ENCODE measurements around the gene NR1H2. TPM values are rescaled to one million over a fixed set of nuclear protein-coding genes. Genes with fewer than 3 reads are reported as not detected.

Gene NR1H2
- total RNA-seq, 2 experiments from 2014 or later: 73.9 to 75.6 TPM

- ChIA-PET POLR2A (no interaction called here), CTCF (interaction anchor here (3.6 kb wide), 1 partner anchor 56 kb away, joined by 13 read pairs; no protein-coding TSS in a partner anchor)
- H3K4me1 Mint-ChIP-seq (ENCODE audit: low read depth): no peaks in the 10 kb centered on the region
- intact Hi-C loops (cut with micrococcal nuclease): no loop called here
- H3K4me3 Mint-ChIP-seq: no peak overlapping the region
- no peak for DNase-seq
- no peak overlapping the region for H3K27ac Mint-ChIP-seq
- peaks cover 32% of the 10 kb centered on the region for H3K36me3 Mint-ChIP-seq
- peaks cover 3% of the 10 kb centered on the region for H3K27me3 Mint-ChIP-seq
- no peaks in the 10 kb centered on the region for H3K9me3 Mint-ChIP-seq
These were observed 37.3 kb downstream of the NR1H2 start for GRCh38 chr19:50413531-50413930.

GRCh38 chr19:50414864-50415660 lies 38.8 kb downstream of the NR1H2 start:
- peaks cover 29% of the 10 kb centered on the region for H3K36me3 Mint-ChIP-seq
- peak; percentile 81 for DNase-seq
- H3K4me3 Mint-ChIP-seq: no peak overlapping the region
- H3K9me3 Mint-ChIP-seq: no peaks in the 10 kb centered on the region
- H3K4me1 Mint-ChIP-seq (ENCODE audit: low read depth): peaks cover 3% of the 10 kb centered on the region
- peaks cover 12% of the 10 kb centered on the region for H3K27me3 Mint-ChIP-seq
- H3K27ac Mint-ChIP-seq: no peak overlapping the region
- ChIA-PET POLR2A (interaction anchor here (0.7 to 1.2 kb wide), 2 partner anchors 52 to 58 kb away, joined by 3 read pairs; no protein-coding TSS in a partner anchor), CTCF (interaction anchor here (0.6 to 2.2 kb wide), 11 partner anchors 10 to 147 kb away, joined by 3 to 26 read pairs (median 4); partner anchors contain the start of genes NR1H2 and POLD1)
- intact Hi-C loops (cut with micrococcal nuclease): loop anchor here (1.0 to 5.0 kb wide), 2 partner anchors 47 to 58 kb away; no protein-coding TSS in a partner anchor

GRCh38 chr19:50415661-50416033 lies 39.4 kb downstream of the NR1H2 start:
- Mint-ChIP-seq H3K27me3 (peaks cover 16% of the 10 kb centered on the region), H3K4me1 (ENCODE audit: low read depth) (peaks cover 5% of the 10 kb centered on the region), H3K4me3 (no peak overlapping the region), H3K36me3 (peaks cover 24% of the 10 kb centered on the region), H3K27ac (no peak overlapping the region), H3K9me3 (no peaks in the 10 kb centered on the region)
- POLR2A ChIA-PET: interaction anchor here (0.7 to 1.2 kb wide), 2 partner anchors 53 to 59 kb away, joined by 3 read pairs; no protein-coding TSS in a partner anchor
- no peak for DNase-seq
- intact Hi-C loops (cut with micrococcal nuclease): loop anchor here (5.0 kb wide), 1 partner anchor 47 kb away; no protein-coding TSS in a partner anchor
- CTCF ChIA-PET: interaction anchor here (0.6 to 2.2 kb wide), 11 partner anchors 11 to 147 kb away, joined by 3 to 26 read pairs (median 4); partner anchors contain the start of genes NR1H2 and POLD1

GRCh38 chr19:50416034-50416977 lies 40.0 kb downstream of the NR1H2 start:
- Mint-ChIP-seq H3K27ac (no peak overlapping the region), H3K36me3 (peaks cover 23% of the 10 kb centered on the region), H3K27me3 (peaks cover 19% of the 10 kb centered on the region), H3K4me1 (ENCODE audit: low read depth) (peaks cover 5% of the 10 kb centered on the region), H3K9me3 (no peaks in the 10 kb centered on the region), H3K4me3 (no peak overlapping the region)
- intact Hi-C loops (cut with micrococcal nuclease): loop anchor here (5.0 kb wide), 1 partner anchor 46 kb away; no protein-coding TSS in a partner anchor
- no peak for DNase-seq
- ChIA-PET POLR2A (interaction anchor here (1.2 kb wide), 1 partner anchor 54 kb away, joined by 3 read pairs; no protein-coding TSS in a partner anchor), CTCF (interaction anchor here (0.8 to 2.2 kb wide), 6 partner anchors 32 to 148 kb away, joined by 3 to 26 read pairs (median 6); partner anchors contain the start of gene POLD1)

GRCh38 chr19:50417111-50418081 lies 41.1 kb downstream of the NR1H2 start:
- ChIA-PET POLR2A (no interaction called here), CTCF (no interaction called here)
- H3K27me3 Mint-ChIP-seq: peaks cover 23% of the 10 kb centered on the region
- no peak overlapping the region for H3K4me3 Mint-ChIP-seq
- intact Hi-C loops (cut with micrococcal nuclease): loop anchor here (5.0 kb wide), 1 partner anchor 45 kb away; no protein-coding TSS in a partner anchor
- H3K4me1 Mint-ChIP-seq (ENCODE audit: low read depth): peaks cover 5% of the 10 kb centered on the region
- H3K36me3 Mint-ChIP-seq: peaks cover 23% of the 10 kb centered on the region
- H3K27ac Mint-ChIP-seq: no peak overlapping the region
- no peak for DNase-seq
- H3K9me3 Mint-ChIP-seq: no peaks in the 10 kb centered on the region

GRCh38 chr19:50418176-50419021 lies 42.1 kb downstream of the NR1H2 start, which contains the start of gene SPIB:
SPIB (plus strand) TSS chr19:50418938; CDS start chr19:50418963, 25 bp downstream.
- H3K4me1 Mint-ChIP-seq (ENCODE audit: low read depth): peaks cover 5% of the 10 kb centered on the region
- CTCF ChIA-PET: no interaction called here
- no peak for DNase-seq
- intact Hi-C loops (cut with micrococcal nuclease): loop anchor here (5.0 kb wide), 1 partner anchor 44 kb away; no protein-coding TSS in a partner anchor
- peaks cover 15% of the 10 kb centered on the region for H3K36me3 Mint-ChIP-seq
- no peak within 1 kb of the TSS for H3K4me3 Mint-ChIP-seq
- POLR2A ChIA-PET: interaction anchor here (0.7 kb wide), 1 partner anchor 8 kb away, joined by 3 read pairs; no protein-coding TSS in a partner anchor
- H3K27me3 Mint-ChIP-seq: peaks cover 23% of the 10 kb centered on the region
- H3K27ac Mint-ChIP-seq: no peak within 1 kb of the TSS
- H3K9me3 Mint-ChIP-seq: no peaks in the 10 kb centered on the region

GRCh38 chr19:50419022-50419579 lies 42.8 kb downstream of the NR1H2 start:
- intact Hi-C loops (cut with micrococcal nuclease): loop anchor here (5.0 kb wide), 1 partner anchor 43 kb away; no protein-coding TSS in a partner anchor
- Mint-ChIP-seq H3K9me3 (no peaks in the 10 kb centered on the region), H3K27ac (no peak overlapping the region), H3K4me3 (no peak overlapping the region), H3K36me3 (peaks cover 12% of the 10 kb centered on the region), H3K4me1 (ENCODE audit: low read depth) (peaks cover 5% of the 10 kb centered on the region), H3K27me3 (peaks cover 27% of the 10 kb centered on the region)
- ChIA-PET POLR2A (interaction anchor here (0.7 kb wide), 1 partner anchor 9 kb away, joined by 3 read pairs; no protein-coding TSS in a partner anchor), CTCF (interaction anchor here (2.9 kb wide), 1 partner anchor 62 kb away, joined by 9 read pairs; no protein-coding TSS in a partner anchor)
- DNase-seq: no peak

- Mint-ChIP-seq H3K4me3 (no peak overlapping the region), H3K27ac (no peak overlapping the region), H3K9me3 (no peaks in the 10 kb centered on the region), H3K27me3 (peaks cover 27% of the 10 kb centered on the region), H3K36me3 (peaks cover 8% of the 10 kb centered on the region), H3K4me1 (ENCODE audit: low read depth) (peaks cover 5% of the 10 kb centered on the region)
- no peak for DNase-seq
- CTCF ChIA-PET: interaction anchor here (2.9 kb wide), 1 partner anchor 62 kb away, joined by 9 read pairs; no protein-coding TSS in a partner anchor
- POLR2A ChIA-PET: no interaction called here
- intact Hi-C loops (cut with micrococcal nuclease): loop anchor here (5.0 kb wide), 1 partner anchor 43 kb away; no protein-coding TSS in a partner anchor
These were observed 43.4 kb downstream of the NR1H2 start for GRCh38 chr19:50419580-50420035.

GRCh38 chr19:50420127-50420526 lies 43.9 kb downstream of the NR1H2 start:
- no peak for DNase-seq
- ChIA-PET CTCF (interaction anchor here (2.9 kb wide), 1 partner anchor 63 kb away, joined by 9 read pairs; no protein-coding TSS in a partner anchor), POLR2A (no interaction called here)
- Mint-ChIP-seq H3K27me3 (peaks cover 27% of the 10 kb centered on the region), H3K4me1 (ENCODE audit: low read depth) (peaks cover 5% of the 10 kb centered on the region), H3K4me3 (no peak overlapping the region), H3K27ac (no peak overlapping the region), H3K9me3 (no peaks in the 10 kb centered on the region), H3K36me3 (peaks cover 5% of the 10 kb centered on the region)
- intact Hi-C loops (cut with micrococcal nuclease): no loop called here
